Nucleus accumbens (tissue), 56 donors: Measurements from ENCODE around the gene RRAGA.
"Not testable (repeated sequence)": the region's sequence is repeated elsewhere in the genome, so short reads cannot be mapped to it uniquely, and the experiment has no call there.

Experiments used
- DNase-seq, 56 donors: peaks; one replicate each; lab custom pipeline; 2025; lab: John Stamatoyannopoulos, UW

RRAGA gene

GRCh38 chr9:19048966-19049916, at the start of gene RRAGA:
TSS of gene RRAGA (plus strand) at chr9:19049427. CDS start at chr9:19049660, 233 bp downstream.
- peak; percentile 62 to 99 (median 89) for DNase-seq

GRCh38 chr9:19000133-19000532, 49.1 kb upstream of the RRAGA start:
- DNase-seq: no peak

- DNase-seq: no peak
Measured at GRCh38 chr9:19009391-19009965, 39.7 kb upstream of the RRAGA start.

- no peak for DNase-seq
Measured at GRCh38 chr9:19018201-19018600, 31.0 kb upstream of the RRAGA start.

GRCh38 chr9:19020886-19021455, 28.3 kb upstream of the RRAGA start:
- DNase-seq: no peak

- DNase-seq: not testable (repeated sequence)
Measured at GRCh38 chr9:19021649-19022048, 27.6 kb upstream of the RRAGA start.

GRCh38 chr9:19022206-19022605, 27.0 kb upstream of the RRAGA start:
- no peak for DNase-seq

- DNase-seq: no peak
Measured at GRCh38 chr9:19023078-19023477, 26.1 kb upstream of the RRAGA start.

GRCh38 chr9:19026375-19026774, 22.9 kb upstream of the RRAGA start:
- no peak for DNase-seq

GRCh38 chr9:19027825-19028224, 21.4 kb upstream of the RRAGA start:
- DNase-seq: no peak

GRCh38 chr9:19028835-19029451, 20.3 kb upstream of the RRAGA start:
- peak in 25 of 56 donors; percentile 1 to 52 (median 18) for DNase-seq

GRCh38 chr9:19030899-19031298, 18.3 kb upstream of the RRAGA start:
- DNase-seq: no peak

- no peak for DNase-seq
Measured at GRCh38 chr9:19032406-19032805, 16.8 kb upstream of the RRAGA start.

GRCh38 chr9:19033015-19033414, 16.2 kb upstream of the RRAGA start, which contains the start of gene SAXO1:
TSS of gene SAXO1 (minus strand) at chr9:19033209. CDS start at chr9:19032908, 301 bp downstream.
- no peak for DNase-seq

GRCh38 chr9:19036611-19037010, 12.6 kb upstream of the RRAGA start:
- no peak for DNase-seq

- peak in 20 of 56 donors; percentile 22 to 73 (median 56) for DNase-seq
Measured at GRCh38 chr9:19049917-19050636, 850 bp downstream of the RRAGA start.

- no peak for DNase-seq
Measured at GRCh38 chr9:19050637-19051591, 1.7 kb downstream of the RRAGA start.

GRCh38 chr9:19057033-19057432, 7.8 kb downstream of the RRAGA start:
- no peak for DNase-seq

GRCh38 chr9:19074229-19074628, 25.0 kb downstream of the RRAGA start:
- no peak for DNase-seq
